Neural cell (in vitro differentiated cells): Measurements from ENCODE around the gene WTIP.

ENCODE experiments used
- CTCF ChIP-seq: fragments of 450-650 bp; IDR thresholded peaks from 2 replicates; pipeline ENCODE4 v1.5.1; 2014; ENCODE audit warnings: antibody characterized with exemption, mild to moderate bottlenecking, moderate library complexity; ENCODE audit not compliant: poor library complexity, severe bottlenecking
- EZH2 ChIP-seq: fragments of 200-600, 300-800 bp; shearing (Covaris generic), sonication (generic); IDR thresholded peaks from 2 replicates; pipeline ENCODE4 v1.6.1; 2014; ENCODE audit warnings: antibody characterized with exemption, low read length, borderline replicate concordance, mild to moderate bottlenecking; ENCODE audit not compliant: insufficient read depth, poor library complexity, severe bottlenecking
- RAD21 ChIP-seq: fragments of 450-650 bp; conservative IDR thresholded peaks from 2 replicates; pipeline ENCODE4 v1.6.1; 2014; ENCODE audit warnings: antibody characterized with exemption, mild to moderate bottlenecking, moderate library complexity
- TAF1 ChIP-seq: IDR thresholded peaks from 2 replicates; pipeline ENCODE4 v1.6.1; 2012; ENCODE audit warnings: low read depth

DNA sequence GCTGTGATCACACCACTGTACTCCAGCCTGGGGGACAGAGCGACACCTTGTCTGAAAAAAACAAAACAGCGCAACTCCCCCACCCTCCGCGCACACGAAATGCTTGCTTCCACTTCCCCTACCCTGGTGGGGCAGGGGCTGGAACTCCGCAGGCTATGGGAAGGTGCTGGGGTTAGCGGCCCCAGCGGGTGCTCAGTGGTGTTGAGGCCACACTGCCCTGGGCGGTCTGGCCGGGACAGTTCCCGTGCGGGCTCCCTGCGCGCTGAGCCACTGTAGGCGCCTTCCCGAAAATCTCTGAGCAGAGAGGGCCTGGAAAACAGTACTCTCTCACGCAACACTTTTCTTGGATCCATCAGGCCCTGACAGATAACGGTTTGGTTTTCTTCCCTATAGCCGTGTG, 1.1 kb upstream of the WTIP start:
- TF ChIP-seq CTCF: no peak
- no peak for TF ChIP-seq TAF1
- TF ChIP-seq EZH2: no peak
- TF ChIP-seq RAD21: no peak
